MG63 (cell line): ENCODE data around the gene ADPRHL1. TPM values are rescaled to one million over a fixed set of nuclear protein-coding genes. Genes with fewer than 3 reads are reported as not detected.

Experiments
- DNase-seq: peaks from one replicate; pipeline ENCODE4 v3.0.0-alpha.2; 2020
- H3K27me3 ChIP-seq: fragments of 250-450 bp; sonication (Bioruptor Pico); 2 replicates; pipeline ENCODE4 v1.5.1; 2020; ENCODE audit warnings: mild to moderate bottlenecking, moderate library complexity
- H3K36me3 ChIP-seq: fragments of 250-450 bp; sonication (Bioruptor Pico); 2 replicates; pipeline ENCODE4 v1.5.1; 2020; ENCODE audit warnings: mild to moderate bottlenecking, moderate library complexity
- H3K4me3 ChIP-seq: fragments of 250-450 bp; sonication (Bioruptor Pico); 2 replicates; pipeline ENCODE4 v1.5.1; 2020; ENCODE audit warnings: mild to moderate bottlenecking, moderate library complexity
- H3K9me3 ChIP-seq: fragments of 250-450 bp; sonication (Bioruptor Pico); 2 replicates; pipeline ENCODE4 v1.5.1; 2020; ENCODE audit warnings: mild to moderate bottlenecking, moderate library complexity
- total RNA-seq: library from RNA; depleted of rRNA; stranded (reverse); fragments of >200 nt; shearing (Covaris generic); gene quantifications from 2 replicates; pipeline ENCODE4 v1.2.3, GENCODE V29; 2014; ENCODE audit warnings: low replicate concordance

The ADPRHL1 gene
- total RNA-seq, 1 experiment from 2014 or later: 2.8 TPM

DNA sequence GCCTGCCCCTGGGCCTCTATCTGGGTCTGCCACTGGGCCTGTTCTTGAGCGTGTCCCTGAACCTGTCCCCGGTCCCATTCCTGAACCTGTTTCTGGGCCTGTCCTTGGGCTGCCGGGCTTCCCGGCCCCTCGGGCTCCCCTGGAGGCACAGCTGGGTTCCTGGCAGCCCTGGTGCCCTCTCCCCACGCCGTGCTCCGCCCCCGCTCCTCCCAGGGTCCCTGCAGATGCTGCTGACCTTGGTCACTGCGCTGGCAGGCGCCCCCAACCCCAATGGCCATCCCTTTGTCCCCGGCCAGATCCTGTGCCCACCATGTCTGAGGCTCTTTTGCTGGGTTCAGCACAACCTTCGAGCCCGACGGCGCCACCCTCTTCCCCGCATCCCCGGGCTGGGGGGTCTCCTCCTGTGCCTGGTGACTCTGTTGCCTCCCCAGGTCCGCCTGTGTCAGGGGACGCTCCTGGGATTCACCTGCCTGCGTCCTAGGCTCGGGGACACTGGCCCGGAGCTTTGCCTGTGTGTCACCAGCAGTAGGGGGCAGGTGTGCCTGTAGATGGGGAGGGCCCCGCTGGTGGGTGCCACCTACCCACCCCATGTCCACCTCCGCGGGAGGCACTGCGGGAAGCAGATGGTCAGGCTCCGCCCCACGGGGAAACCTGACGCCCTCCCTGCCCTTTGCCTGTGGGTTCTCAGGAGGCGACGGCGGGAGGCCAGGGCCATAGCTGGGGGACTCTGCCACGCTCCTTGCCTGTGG, 48.4 kb downstream of the ADPRHL1 start:
- DNase-seq: no peak
- no peaks in the 10 kb centered on the region for H3K9me3 ChIP-seq
- H3K36me3 ChIP-seq: no peaks in the 10 kb centered on the region
- no peak overlapping the region for H3K4me3 ChIP-seq
- H3K27me3 ChIP-seq: no peaks in the 10 kb centered on the region

GRCh38 chr13:113404366-113404722, 48.9 kb downstream of the ADPRHL1 start:
- Histone ChIP-seq H3K36me3 (no peaks in the 10 kb centered on the region), H3K9me3 (no peaks in the 10 kb centered on the region), H3K27me3 (no peaks in the 10 kb centered on the region), H3K4me3 (no peak overlapping the region)
- DNase-seq: no peak

GRCh38 chr13:113403255-113404104, 49.8 kb downstream of the ADPRHL1 start:
- Histone ChIP-seq H3K9me3 (no peaks in the 10 kb centered on the region), H3K4me3 (no peak overlapping the region), H3K27me3 (no peaks in the 10 kb centered on the region), H3K36me3 (no peaks in the 10 kb centered on the region)
- no peak for DNase-seq

DNA sequence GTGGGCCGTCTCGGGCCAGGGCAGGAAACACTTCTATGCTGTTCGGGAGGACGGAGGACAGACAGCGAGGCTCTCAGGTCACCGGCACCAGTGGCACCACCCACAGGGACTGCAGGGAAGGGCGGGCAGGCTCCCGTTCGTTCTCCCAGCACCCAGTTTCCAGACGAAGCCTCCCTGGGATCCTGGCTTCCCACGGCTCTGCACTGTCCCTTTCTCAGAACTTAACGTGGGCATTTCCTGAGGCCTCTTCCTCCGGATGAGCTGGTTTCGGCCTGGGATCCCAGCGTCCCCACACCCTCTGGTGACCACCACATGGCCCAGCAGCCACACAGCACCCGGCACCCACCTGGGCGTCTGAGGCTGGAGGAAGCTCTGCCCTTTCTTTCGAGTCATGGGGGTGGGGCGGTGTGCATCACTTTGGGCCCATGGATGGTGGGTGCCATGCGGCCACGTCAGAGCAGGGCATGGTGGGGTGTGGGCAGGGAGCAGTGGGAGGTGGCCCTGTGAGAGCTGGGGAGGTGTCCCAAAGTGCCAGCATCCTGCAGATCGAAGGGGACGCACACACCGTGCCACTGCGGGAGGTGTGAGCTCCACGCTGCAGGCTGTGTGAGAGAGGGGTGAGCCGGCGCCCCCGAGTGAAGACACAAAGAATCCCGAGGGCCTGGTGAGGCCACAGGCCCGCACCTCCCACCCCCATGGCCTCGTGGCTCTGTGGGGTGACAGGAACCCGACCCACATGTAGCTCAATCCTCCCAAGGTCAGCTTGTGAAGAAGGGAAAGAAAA, 50.6 kb downstream of the ADPRHL1 start:
- H3K36me3 ChIP-seq: no peaks in the 10 kb centered on the region
- no peaks in the 10 kb centered on the region for H3K9me3 ChIP-seq
- no peak overlapping the region for H3K4me3 ChIP-seq
- DNase-seq: no peak
- no peaks in the 10 kb centered on the region for H3K27me3 ChIP-seq

GRCh38 chr13:113401452-113402415, 51.6 kb downstream of the ADPRHL1 start:
- Histone ChIP-seq H3K9me3 (no peaks in the 10 kb centered on the region), H3K4me3 (no peak overlapping the region), H3K27me3 (no peaks in the 10 kb centered on the region), H3K36me3 (no peaks in the 10 kb centered on the region)
- DNase-seq: no peak

- H3K9me3 ChIP-seq: no peaks in the 10 kb centered on the region
- H3K4me3 ChIP-seq: no peak overlapping the region
- no peak for DNase-seq
- H3K36me3 ChIP-seq: no peaks in the 10 kb centered on the region
- H3K27me3 ChIP-seq: no peaks in the 10 kb centered on the region
Measured at GRCh38 chr13:113400621-113401451, 52.5 kb downstream of the ADPRHL1 start.

- H3K27me3 ChIP-seq: no peaks in the 10 kb centered on the region
- H3K36me3 ChIP-seq: no peaks in the 10 kb centered on the region
- no peaks in the 10 kb centered on the region for H3K9me3 ChIP-seq
- DNase-seq: peak; percentile 16
- H3K4me3 ChIP-seq: no peak overlapping the region
Measured at GRCh38 chr13:113399755-113400149, 53.5 kb downstream of the ADPRHL1 start.

DNA sequence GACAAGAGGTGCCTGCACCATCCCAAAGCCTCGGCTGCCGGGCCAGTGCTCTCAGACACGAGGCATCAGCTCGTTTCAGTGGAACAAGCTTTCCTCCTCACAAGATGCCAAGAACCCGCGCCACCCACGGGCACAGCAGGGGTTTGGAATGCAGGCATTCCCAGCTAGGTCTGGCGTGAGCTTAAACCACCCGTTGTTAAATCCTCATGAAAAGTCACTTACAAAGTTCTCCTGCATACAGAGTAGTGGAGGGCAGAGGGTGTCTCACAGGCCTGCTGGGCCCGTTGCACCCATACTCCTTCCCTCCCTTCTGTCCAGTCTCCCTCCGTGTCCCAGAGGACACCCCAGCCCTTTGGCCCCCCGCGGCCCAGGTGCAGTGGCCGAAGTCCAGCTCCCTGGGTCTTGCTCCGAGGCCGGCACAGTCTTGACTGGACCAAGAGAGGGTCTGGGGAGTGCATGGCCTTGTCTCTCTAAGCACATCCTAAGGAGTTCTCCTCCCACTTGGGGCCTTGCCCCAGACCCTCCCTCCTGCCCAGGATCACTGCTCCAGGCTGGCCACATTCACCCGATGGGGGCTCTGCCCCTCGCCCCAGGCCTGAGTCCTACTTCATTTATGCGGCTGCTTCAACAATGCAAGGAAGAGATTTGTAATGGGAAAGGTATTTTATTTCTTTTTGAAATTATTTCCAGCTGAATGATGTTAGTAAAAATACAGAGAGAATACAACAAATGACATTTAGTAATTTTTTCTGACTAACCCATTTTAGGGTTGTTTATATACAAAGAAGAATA, 54.1 kb downstream of the ADPRHL1 start:
- no peak overlapping the region for H3K4me3 ChIP-seq
- peak; percentile 88 for DNase-seq

GRCh38 chr13:113397608-113398425, 55.5 kb downstream of the ADPRHL1 start:
- Histone ChIP-seq H3K4me3 (no peak overlapping the region), H3K27me3 (no peaks in the 10 kb centered on the region), H3K36me3 (no peaks in the 10 kb centered on the region), H3K9me3 (no peaks in the 10 kb centered on the region)
- no peak for DNase-seq

More for the DNA sequence above, 54.1 kb downstream of the ADPRHL1 start:
- no peaks in the 10 kb centered on the region for H3K27me3 ChIP-seq
- no peaks in the 10 kb centered on the region for H3K36me3 ChIP-seq
- no peaks in the 10 kb centered on the region for H3K9me3 ChIP-seq

DNA sequence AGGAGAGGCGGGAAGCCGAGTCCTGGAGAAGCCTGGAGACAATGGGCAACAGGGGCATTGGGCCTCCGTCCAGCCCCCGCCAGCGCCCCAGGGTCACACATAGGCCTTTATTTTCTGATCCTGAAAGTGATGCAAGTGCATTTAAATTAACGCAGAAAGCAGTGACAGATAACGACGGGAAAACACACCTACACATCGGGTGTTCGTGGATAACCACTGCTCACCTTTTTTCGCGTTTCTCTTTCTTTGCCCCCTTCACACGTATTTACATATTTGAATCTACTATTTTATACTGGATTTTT, 59.0 kb downstream of the ADPRHL1 start:
- no peak for DNase-seq
- Histone ChIP-seq H3K9me3 (no peaks in the 10 kb centered on the region), H3K36me3 (no peaks in the 10 kb centered on the region), H3K4me3 (peak overlapping the region; percentile 80; the same call in 1 of the 2 replicates), H3K27me3 (no peaks in the 10 kb centered on the region)

DNA sequence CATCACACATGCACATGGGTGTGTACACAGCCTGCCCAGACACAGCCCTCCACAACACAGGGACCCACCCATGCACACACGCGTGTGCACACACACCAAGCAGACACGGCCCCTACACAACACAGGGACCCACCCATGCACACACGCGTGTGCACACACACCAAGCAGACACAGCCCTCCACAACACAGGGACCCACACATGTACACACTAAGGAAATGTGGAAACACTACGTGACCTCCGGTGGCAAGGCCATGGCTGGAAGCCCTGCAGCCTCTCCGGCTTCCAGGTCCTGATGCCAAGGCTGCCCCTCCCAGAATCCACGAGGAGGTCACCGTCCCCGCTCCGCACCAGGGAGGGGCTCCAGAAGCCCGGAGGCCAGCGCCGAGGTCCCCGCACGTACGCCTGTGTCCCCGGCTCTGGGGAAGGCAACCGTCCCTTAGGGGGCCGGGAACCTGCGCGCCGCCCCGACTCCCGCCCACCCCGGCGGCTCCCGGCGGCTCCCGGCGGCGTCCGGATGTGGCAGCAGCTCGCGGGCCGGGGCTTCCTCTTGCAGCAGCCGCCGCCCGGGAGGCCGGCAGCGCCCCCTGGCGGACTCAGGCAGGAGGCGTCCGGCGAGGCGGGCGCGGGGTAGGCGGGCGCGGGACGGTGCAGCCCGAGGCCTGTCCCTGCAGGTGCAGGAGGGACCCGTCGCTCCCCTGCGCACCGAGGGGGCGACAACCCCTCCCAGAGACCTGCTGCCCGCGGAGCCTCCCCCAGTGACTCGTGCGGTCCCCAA, 59.5 kb downstream of the ADPRHL1 start:
- H3K36me3 ChIP-seq: no peaks in the 10 kb centered on the region
- peak; percentile 83 for DNase-seq

GRCh38 chr13:113393226-113393562, 60.1 kb downstream of the ADPRHL1 start:
- no peaks in the 10 kb centered on the region for H3K36me3 ChIP-seq
- H3K27me3 ChIP-seq: no peaks in the 10 kb centered on the region
- no peak for DNase-seq
- H3K4me3 ChIP-seq: peak overlapping the region; percentile 80
- H3K9me3 ChIP-seq: no peaks in the 10 kb centered on the region

More for the DNA sequence above, 59.5 kb downstream of the ADPRHL1 start:
- H3K27me3 ChIP-seq: no peaks in the 10 kb centered on the region
- peak overlapping the region; percentile 80 for H3K4me3 ChIP-seq
- H3K9me3 ChIP-seq: no peaks in the 10 kb centered on the region

DNA sequence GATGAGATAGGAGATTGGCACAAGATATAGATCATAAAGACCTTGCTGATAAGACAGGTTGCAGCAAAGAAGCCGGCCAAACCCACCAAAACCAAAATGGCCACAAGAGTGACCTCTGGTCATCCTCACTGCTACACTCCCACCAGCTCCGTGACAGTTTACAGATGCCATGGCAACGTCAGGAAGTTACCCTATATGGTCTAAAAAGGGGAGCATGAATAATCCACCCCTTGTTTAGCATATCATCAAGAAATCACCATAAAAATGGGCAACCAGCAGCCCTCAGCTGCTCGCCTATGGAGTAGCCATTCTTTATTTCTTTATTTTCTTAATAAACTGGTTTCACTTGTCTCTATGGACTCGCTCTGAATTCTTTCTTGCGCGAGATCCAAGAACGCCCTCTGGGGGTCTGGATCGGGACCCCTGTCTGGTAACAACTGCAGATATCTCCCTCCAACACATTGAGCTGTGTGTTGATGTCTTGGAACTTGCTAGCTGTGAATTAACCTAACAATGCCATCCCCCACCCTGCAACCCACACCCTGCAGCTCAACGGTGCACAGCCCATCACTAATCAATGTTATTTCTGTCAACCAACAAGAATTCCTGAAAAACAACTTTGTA, 62.3 kb downstream of the ADPRHL1 start:
- Histone ChIP-seq H3K4me3 (no peak overlapping the region), H3K27me3 (no peaks in the 10 kb centered on the region), H3K9me3 (peaks cover 6% of the 10 kb centered on the region; the same call in 1 of the 2 replicates), H3K36me3 (no peaks in the 10 kb centered on the region)
- DNase-seq: no peak
